Ovary (tissue), 9 donors: Measurements from ENCODE around the gene CYTL1. TPM values are rescaled to one million over a fixed set of nuclear protein-coding genes. Genes with fewer than 3 reads are reported as not detected.

ENCODE experiments used
- DNase-seq, 5 donors: peaks; one replicate each; pipeline ENCODE4 v3.0.0-alpha.2; 2019 to 2020
- H3K27ac ChIP-seq, 2 donors: fragments of 200-600 bp; one replicate each; pipeline versions ENCODE4 v1.5.1 to v1.8.0; 2019 to 2022
- H3K27me3 ChIP-seq: fragments of 200-600 bp; one replicate; pipeline ENCODE4 v1.8.0; 2022
- H3K36me3 ChIP-seq: fragments of 200-600 bp; sonication (generic); one replicate; pipeline ENCODE4 v1.5.1; 2019
- H3K4me1 ChIP-seq: one replicate; pipeline ENCODE4 v1.8.1; 2013; ENCODE audit warnings: mild to moderate bottlenecking, moderate library complexity; ENCODE audit not compliant: insufficient read depth
- H3K4me3 ChIP-seq: fragments of 200-600 bp; sonication (generic); one replicate; pipeline ENCODE4 v1.5.1; 2017
- H3K9me3 ChIP-seq, 2 donors: fragments of 200-600 bp in 1 of 2; sonication (generic) in 1 of 2; one replicate each; pipeline versions ENCODE4 v1.5.1 to v1.8.1; 2013 to 2019; ENCODE audit warnings: mild to moderate bottlenecking in 1 of 2, moderate library complexity in 1 of 2
- EP300 ChIP-seq: sonication (generic); formaldehyde crosslinking; IDR thresholded peaks from one replicate; pipeline ENCODE4 v1.6.1; 2017; ENCODE audit warnings: antibody characterized with exemption
- POLR2A ChIP-seq: fragments of 450-650 bp; IDR thresholded peaks from one replicate; pipeline ENCODE4 v1.6.1; 2017; ENCODE audit warnings: antibody characterized with exemption, mild to moderate bottlenecking, moderate library complexity
- whole genome bisulfite sequencing, 3 donors: extraction: QIAGEN DNeasy Blood & Tissue Kit in 1 of 3; methylation state at CpG; one replicate each; pipeline versions ENCODE4 v1.1.5 to v1.1.7; 2013 to 2017; 5-methylcytosine and 5-hydroxymethylcytosine counted together
- intact Hi-C, 4 donors: fragments of 100-400 bp; cut with DNase I; formaldehyde crosslinking; loops; one replicate each; pipeline versions ENCODE4 v1.11.0 to v1.15.1; 2022 to 2023
- polyA plus RNA-seq, 2 donors: library from polyadenylated mRNA; stranded (reverse); fragments of 200-250 nt in 1 of 2; fragments of 350-450 nt in 1 of 2; fragmentation: Illumina TruSeq in 1 of 2; extraction: RNeasy Lipid Tissue Mini Kit (QIAGEN cat#74804) in 1 of 2; gene quantifications; one replicate each; pipeline ENCODE4 v1.2.3, GENCODE V29; 2013 to 2014
- total RNA-seq, 7 donors: library from RNA; depleted of rRNA in 2 of 7; stranded (reverse); fragments of >200 nt in 2 of 7; fragmentation: NEBNext Ultra II Directional in 3 of 7; extraction: Animal tissue kit (Norgen Biotek cat#: 25700) in 3 of 7; gene quantifications; one replicate each; pipeline versions ENCODE4 v1.1.0 to v1.2.4, GENCODE V29; 2016 to 2023
- TF ChIP-seq, protein P1 (sequence below), 3 donors: fragments of 450-650 bp in 2 of 3; fragments of 200-600 bp in 1 of 3; IDR thresholded peaks; one replicate each; pipeline versions ENCODE4 v1.5.1 to v1.8.0; 2016 to 2022; ENCODE audit warnings: antibody characterized with exemption in 3 of 3, mild to moderate bottlenecking in 1 of 3
- donor health status: DM: no; HTN: no; CAD: no; lungs with moderate emphysema.
- donor health status: DM: no; HTN: no; CAD: no.
- donor health status: Bipolar disorder and iron deficiency.
- donor health status: DM: yes; HTN: yes; CAD: no.
- donor health status: DM: no; HTN: no; CAD: no.
- donor health status: DM: yes; HTN: yes; CAD: no.

The CYTL1 gene
- total and polyA plus RNA-seq, 9 donors: 0.97 to 5.6 (median 1.6) TPM

DNA sequence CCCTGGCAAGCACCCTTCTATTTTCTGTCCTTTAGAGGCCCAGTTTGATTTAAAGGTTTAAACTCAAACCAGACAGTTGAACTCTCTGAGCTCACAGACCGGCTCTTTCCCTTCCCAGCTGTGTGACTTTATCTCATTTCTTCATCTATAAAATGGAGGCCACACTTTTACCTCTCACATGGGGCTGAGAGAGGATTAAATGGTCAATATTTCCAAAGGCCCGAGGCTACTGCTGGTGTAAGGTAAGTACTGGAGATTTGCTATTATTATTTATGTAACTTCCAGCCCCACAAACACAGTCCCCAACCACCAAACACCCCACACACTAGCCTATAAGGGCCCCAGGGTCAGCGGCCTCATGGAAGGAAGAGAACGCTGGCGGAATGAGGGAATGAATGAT is 13.6 kb upstream of the CYTL1 start:
- Histone ChIP-seq H3K9me3 (no peaks in the 10 kb centered on the region), H3K27me3 (no peaks in the 10 kb centered on the region), H3K4me1 (peaks cover 1% of the 10 kb centered on the region), H3K36me3 (no peaks in the 10 kb centered on the region), H3K27ac (no peak overlapping the region), H3K4me3 (no peak overlapping the region)
- no peak for TF ChIP-seq EP300
- TF ChIP-seq, protein P1, sequence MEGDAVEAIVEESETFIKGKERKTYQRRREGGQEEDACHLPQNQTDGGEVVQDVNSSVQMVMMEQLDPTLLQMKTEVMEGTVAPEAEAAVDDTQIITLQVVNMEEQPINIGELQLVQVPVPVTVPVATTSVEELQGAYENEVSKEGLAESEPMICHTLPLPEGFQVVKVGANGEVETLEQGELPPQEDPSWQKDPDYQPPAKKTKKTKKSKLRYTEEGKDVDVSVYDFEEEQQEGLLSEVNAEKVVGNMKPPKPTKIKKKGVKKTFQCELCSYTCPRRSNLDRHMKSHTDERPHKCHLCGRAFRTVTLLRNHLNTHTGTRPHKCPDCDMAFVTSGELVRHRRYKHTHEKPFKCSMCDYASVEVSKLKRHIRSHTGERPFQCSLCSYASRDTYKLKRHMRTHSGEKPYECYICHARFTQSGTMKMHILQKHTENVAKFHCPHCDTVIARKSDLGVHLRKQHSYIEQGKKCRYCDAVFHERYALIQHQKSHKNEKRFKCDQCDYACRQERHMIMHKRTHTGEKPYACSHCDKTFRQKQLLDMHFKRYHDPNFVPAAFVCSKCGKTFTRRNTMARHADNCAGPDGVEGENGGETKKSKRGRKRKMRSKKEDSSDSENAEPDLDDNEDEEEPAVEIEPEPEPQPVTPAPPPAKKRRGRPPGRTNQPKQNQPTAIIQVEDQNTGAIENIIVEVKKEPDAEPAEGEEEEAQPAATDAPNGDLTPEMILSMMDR (IDR thresholded peaks at IDR 0.05): no peak
- no peak for TF ChIP-seq POLR2A
- intact Hi-C loops: no loop called here
- 78 to 87% (median 84%) methylated on average over 5 of the region's 5 CpGs for WGBS, 3 donors
- no peak for DNase-seq

- intact Hi-C loops: no loop called here
- TF ChIP-seq, protein P1 (IDR thresholded peaks at IDR 0.05): no peak
- TF ChIP-seq EP300: no peak
- no peak for TF ChIP-seq POLR2A
- DNase-seq: no peak
- Histone ChIP-seq H3K36me3 (no peaks in the 10 kb centered on the region), H3K27ac (no peak overlapping the region), H3K27me3 (no peaks in the 10 kb centered on the region), H3K4me1 (peaks cover 1% of the 10 kb centered on the region), H3K4me3 (no peak overlapping the region), H3K9me3 (no peaks in the 10 kb centered on the region)
- WGBS, 3 donors: 87 to 93% (median 92%) methylated on average over 3 of the region's 3 CpGs
Observed at GRCh38 chr4:5030927-5031326, 11.7 kb upstream of the CYTL1 start.

DNA sequence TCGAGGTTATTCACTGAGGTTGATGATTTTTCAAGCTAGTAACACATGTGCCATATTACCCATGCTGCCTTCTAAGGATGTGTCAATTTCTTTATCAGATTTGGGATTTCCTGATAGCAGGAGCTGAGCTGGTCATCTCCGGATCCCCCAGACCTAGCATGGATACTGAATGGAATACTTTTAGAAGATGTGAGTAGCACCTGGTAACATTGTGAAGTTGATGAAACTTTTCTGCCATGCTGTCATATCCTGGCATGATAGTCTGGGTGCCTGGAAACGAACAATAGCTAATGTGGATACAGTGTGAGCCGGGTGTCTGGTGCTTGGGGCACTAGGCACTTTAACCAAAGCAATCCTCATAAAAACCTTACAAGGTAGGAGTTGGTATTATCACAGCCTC is 11.0 kb upstream of the CYTL1 start:
- Histone ChIP-seq H3K4me1 (peaks cover 1% of the 10 kb centered on the region), H3K27me3 (no peaks in the 10 kb centered on the region), H3K4me3 (no peak overlapping the region), H3K9me3 (no peaks in the 10 kb centered on the region), H3K36me3 (no peaks in the 10 kb centered on the region), H3K27ac (no peak overlapping the region)
- WGBS, 3 donors: 77 to 86% (median 84%) methylated on average over 4 of the region's 4 CpGs
- DNase-seq: no peak
- TF ChIP-seq, protein P1 (IDR thresholded peaks at IDR 0.05): no peak
- no peak for TF ChIP-seq POLR2A
- no peak for TF ChIP-seq EP300
- intact Hi-C loops: no loop called here

DNA sequence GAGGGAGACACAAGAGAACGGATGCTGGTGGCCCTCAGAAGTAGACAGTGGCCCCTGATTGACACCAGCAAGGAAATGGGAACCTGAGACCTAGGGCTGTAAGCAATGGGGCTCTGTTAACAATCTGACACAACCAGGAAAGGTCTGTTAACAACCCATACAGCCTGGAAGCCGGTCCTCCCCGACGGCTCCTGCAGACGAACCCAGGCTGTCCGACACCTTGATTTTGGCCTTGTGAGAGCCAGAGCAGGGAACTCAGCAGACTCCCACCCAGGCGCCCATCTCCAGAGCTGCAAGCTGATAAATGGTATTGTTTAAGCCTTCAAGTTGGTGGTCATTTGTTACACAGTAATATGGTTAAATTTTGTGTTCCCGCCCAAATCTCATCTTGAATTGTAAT is 10.2 kb upstream of the CYTL1 start:
- Histone ChIP-seq H3K27ac (no peak overlapping the region), H3K27me3 (no peaks in the 10 kb centered on the region), H3K36me3 (no peaks in the 10 kb centered on the region), H3K4me3 (no peak overlapping the region), H3K9me3 (no peaks in the 10 kb centered on the region), H3K4me1 (peaks cover 1% of the 10 kb centered on the region)
- no peak for DNase-seq
- WGBS, 3 donors: 89 to 93% (median 90%) methylated on average over 8 of the region's 8 CpGs
- intact Hi-C loops: no loop called here
- TF ChIP-seq, protein P1 (IDR thresholded peaks at IDR 0.05): no peak

GRCh38 chr4:5028480-5028879 is 9.2 kb upstream of the CYTL1 start:
- 90 to 92% (median 92%) methylated on average over 2 of the region's 2 CpGs for WGBS, 3 donors
- H3K9me3 ChIP-seq: no peaks in the 10 kb centered on the region
- TF ChIP-seq, protein P1 (IDR thresholded peaks at IDR 0.05): no peak
- TF ChIP-seq EP300: no peak
- intact Hi-C loops: no loop called here
- DNase-seq: no peak
- H3K4me3 ChIP-seq: no peak overlapping the region
- no peaks in the 10 kb centered on the region for H3K4me1 ChIP-seq
- H3K27me3 ChIP-seq: no peaks in the 10 kb centered on the region
- H3K36me3 ChIP-seq: no peaks in the 10 kb centered on the region
- H3K27ac ChIP-seq: no peak overlapping the region
